ENCODE measurements around the gene PLXNA1.

PLXNA1 gene

GRCh38 chr3:126968391-126969390 lies 14.2 kb upstream of the PLXNA1 start:
- no peak for DNase-seq

GRCh38 chr3:126969586-126969985 lies 13.3 kb upstream of the PLXNA1 start:
- DNase-seq = no peak

- no peak for DNase-seq
These were observed 12.8 kb upstream of the PLXNA1 start for GRCh38 chr3:126970101-126970500.

- no peak for DNase-seq
These were observed 12.0 kb upstream of the PLXNA1 start for GRCh38 chr3:126970921-126971320.

GRCh38 chr3:126971891-126972351 lies 11.0 kb upstream of the PLXNA1 start:
- no peak for DNase-seq

GRCh38 chr3:126972866-126973265 lies 10.0 kb upstream of the PLXNA1 start:
- DNase-seq = no peak

GRCh38 chr3:126973814-126974213 lies 9.1 kb upstream of the PLXNA1 start:
- no peak for DNase-seq

- DNase-seq = no peak
These were observed 8.2 kb upstream of the PLXNA1 start for GRCh38 chr3:126974756-126975155.

GRCh38 chr3:126976906-126977305 lies 6.0 kb upstream of the PLXNA1 start:
- DNase-seq = no peak

- DNase-seq = no peak
These were observed 5.1 kb upstream of the PLXNA1 start for GRCh38 chr3:126977821-126978220.

GRCh38 chr3:126978291-126978690 lies 4.6 kb upstream of the PLXNA1 start:
- no peak for DNase-seq

- DNase-seq = no peak
These were observed 3.8 kb upstream of the PLXNA1 start for GRCh38 chr3:126979046-126979628.

- no peak for DNase-seq
These were observed 2.6 kb upstream of the PLXNA1 start for GRCh38 chr3:126980266-126980811.

GRCh38 chr3:126982126-126982470 lies 817 bp upstream of the PLXNA1 start:
- DNase-seq = no peak

- DNase-seq = no peak
These were observed 349 bp downstream of the PLXNA1 start for GRCh38 chr3:126983276-126983652.

- DNase-seq = no peak
These were observed 907 bp downstream of the PLXNA1 start for GRCh38 chr3:126983653-126984390.

- DNase-seq = no peak
These were observed 1.6 kb downstream of the PLXNA1 start for GRCh38 chr3:126984391-126985131.

GRCh38 chr3:126985132-126985985 lies 2.4 kb downstream of the PLXNA1 start:
- no peak for DNase-seq

GRCh38 chr3:126986001-126986400 lies 3.1 kb downstream of the PLXNA1 start:
- no peak for DNase-seq

- DNase-seq = no peak
These were observed 4.2 kb downstream of the PLXNA1 start for GRCh38 chr3:126987129-126987528.

- DNase-seq = no peak
These were observed 4.7 kb downstream of the PLXNA1 start for GRCh38 chr3:126987596-126987995.
